ENCODE results near the gene EFEMP2. TPM values are rescaled to one million over a fixed set of nuclear protein-coding genes. Genes with fewer than 3 reads are reported as not detected.

EFEMP2 gene
- total RNA-seq, 5 donors from 2014 or later (not counting 1 experiment from before 2014, with no cell fraction given) = 7.0 to 14.1 (median 10.2) TPM

GRCh38 chr11:65879617-65880016 lies 7.0 kb upstream of the EFEMP2 start, which contains the start of gene CTSW:
CTSW (plus strand) TSS chr11:65879837; CDS start chr11:65879855, 18 bp downstream.
- H3K27ac Mint-ChIP-seq = peak within 1 kb of the TSS; percentile 90 to 92
- Histone ChIP-seq H3K27ac (ENCODE audit: low read length) (peak within 1 kb of the TSS; percentile 63), H3K4me1 (ENCODE audit: control insufficient read depth in 1 of 2, extremely low read depth in 1 of 2, insufficient read depth in 2 of 2, low read length in 2 of 2) (peaks cover 6 to 57% of the 10 kb centered on the region in 2 experiments), H3K9me3 (no peaks in the 10 kb centered on the region), H3K4me3 (ENCODE audit: control insufficient read depth in 1 of 2, extremely low read depth in 1 of 2, low read length in 1 of 2) (peak within 1 kb of the TSS in 1 of 2 donors; percentile 61), H3K27me3 (replicated peaks in 1 of 2; ENCODE audit: control insufficient read depth in 2 of 2, extremely low read depth in 1 of 2, insufficient read depth in 2 of 2, low read length in 1 of 2) (no peaks in the 10 kb centered on the region), H3K36me3 (ENCODE audit: control insufficient read depth in 2 of 2, extremely low read depth in 1 of 2, insufficient read depth in 1 of 2, low read length in 1 of 2) (peaks cover 11 to 27% of the 10 kb centered on the region in 2 donors)
- peaks cover 3% of the 10 kb centered on the region for H3K36me3 Mint-ChIP-seq
- WGBS (ENCODE audit: insufficient coverage) = 0% methylated on average over 5 of the region's 7 CpGs
- H3K4me3 Mint-ChIP-seq = peak within 1 kb of the TSS; percentile 64 to 78 (median 77)
- DNase-seq (peak in 17 of 35 experiments; percentile 19 to 67 (median 41)), ATAC-seq (replicated peaks in 1 of 4) (peak; percentile 69 to 79 (median 72))
- CTCF ChIA-PET = no interaction called here
- peaks cover 30 to 51% (median 39%) of the 10 kb centered on the region in 3 donors for H3K4me1 Mint-ChIP-seq
- POLR2A ChIA-PET = interaction anchor here in 1 of 2 donors (0.6 kb wide), 1 partner anchor 313 kb away, joined by 6 read pairs; no protein-coding TSS in a partner anchor
- H3K9me3 Mint-ChIP-seq = no peaks in the 10 kb centered on the region
- no peaks in the 10 kb centered on the region for H3K27me3 Mint-ChIP-seq

- Histone ChIP-seq H3K4me1 (ENCODE audit: control insufficient read depth in 1 of 2, extremely low read depth in 1 of 2, insufficient read depth in 2 of 2, low read length in 2 of 2) (peaks cover 5 to 51% of the 10 kb centered on the region in 2 experiments), H3K9me3 (no peaks in the 10 kb centered on the region), H3K27ac (ENCODE audit: low read length) (peak overlapping the region; percentile 92), H3K36me3 (ENCODE audit: control insufficient read depth in 2 of 2, extremely low read depth in 1 of 2, insufficient read depth in 1 of 2, low read length in 1 of 2) (no peaks in the 10 kb centered on the region), H3K27me3 (replicated peaks in 1 of 2; ENCODE audit: control insufficient read depth in 2 of 2, extremely low read depth in 1 of 2, insufficient read depth in 2 of 2, low read length in 1 of 2) (peaks cover 0 to 7% of the 10 kb centered on the region in 2 experiments), H3K4me3 (ENCODE audit: control insufficient read depth in 1 of 2, extremely low read depth in 1 of 2, low read length in 1 of 2) (peak overlapping the region; percentile 67 to 77)
- Mint-ChIP-seq H3K9me3 (no peaks in the 10 kb centered on the region), H3K4me3 (peak overlapping the region; percentile 80 to 91 (median 87)), H3K27ac (peak overlapping the region; percentile 61 to 89), H3K4me1 (peaks cover 14 to 38% (median 21%) of the 10 kb centered on the region in 3 donors), H3K27me3 (no peaks in the 10 kb centered on the region), H3K36me3 (no peaks in the 10 kb centered on the region)
- POLR2A ChIA-PET = interaction anchor here in 1 of 2 donors (0.6 kb wide), 1 partner anchor 17 kb away, joined by 3 read pairs; the partner anchor contains the start of gene CCDC85B
- 1% methylated on average over 36 of the region's 54 CpGs for WGBS (ENCODE audit: insufficient coverage)
- ATAC-seq (replicated peaks in 1 of 4) (peak; percentile 87 to 95 (median 93)), DNase-seq (peak; percentile 86 to 99 (median 93))
- CTCF ChIA-PET = interaction anchor here in 1 of 2 donors (1.5 to 2.3 kb wide), 3 partner anchors 12 to 16 kb away, joined by 8 to 30 read pairs (median 11); partner anchors contain the start of genes CCDC85B, FIBP and MUS81
These were observed 937 bp upstream of the EFEMP2 start for GRCh38 chr11:65873318-65874156.

- H3K4me3 ChIP-seq (ENCODE audit: control insufficient read depth in 1 of 2, extremely low read depth in 1 of 2, low read length in 1 of 2) = no peak overlapping the region
- WGBS (ENCODE audit: insufficient coverage) = 94% methylated on average over 20 of the region's 26 CpGs
- H3K4me1 Mint-ChIP-seq = peaks cover 16 to 28% (median 18%) of the 10 kb centered on the region in 3 donors
- H3K9me3 Mint-ChIP-seq = no peaks in the 10 kb centered on the region
- POLR2A ChIA-PET = interaction anchor here (0.6 to 1.3 kb wide), 3 partner anchors 11 to 139 kb away, joined by 4 to 7 read pairs (median 4); partner anchors contain the start of gene SART1 (in 1 of the 2)
- no peaks in the 10 kb centered on the region for H3K36me3 Mint-ChIP-seq
- peaks cover 5 to 39% of the 10 kb centered on the region in 2 experiments for H3K4me1 ChIP-seq (ENCODE audit: control insufficient read depth in 1 of 2, extremely low read depth in 1 of 2, insufficient read depth in 2 of 2, low read length in 2 of 2)
- CTCF ChIA-PET = interaction anchor here (0.5 to 1.4 kb wide), 3 partner anchors 12 to 119 kb away, joined by 3 to 12 read pairs (median 3); partner anchors contain the start of gene MUS81 (in 1 of the 2)
- H3K27me3 ChIP-seq (replicated peaks in 1 of 2; ENCODE audit: control insufficient read depth in 2 of 2, extremely low read depth in 1 of 2, insufficient read depth in 2 of 2, low read length in 1 of 2) = peaks cover 0 to 7% of the 10 kb centered on the region in 2 experiments
- H3K4me3 Mint-ChIP-seq = peak overlapping the region; percentile 34 to 57 (median 49)
- H3K27ac Mint-ChIP-seq = peak overlapping the region in 1 of 2 donors; percentile 61
- no peaks in the 10 kb centered on the region for H3K9me3 ChIP-seq
- ATAC-seq (replicated peaks in 1 of 4) (no peak), DNase-seq (no peak)
- H3K27me3 Mint-ChIP-seq = no peaks in the 10 kb centered on the region
- peaks cover 0 to 4% of the 10 kb centered on the region in 2 donors for H3K36me3 ChIP-seq (ENCODE audit: control insufficient read depth in 2 of 2, extremely low read depth in 1 of 2, insufficient read depth in 1 of 2, low read length in 1 of 2)
- no peak overlapping the region for H3K27ac ChIP-seq (ENCODE audit: low read length)
These were observed 620 bp downstream of the EFEMP2 start for GRCh38 chr11:65871811-65872548.

- 64% methylated on average over 16 of the region's 24 CpGs for WGBS (ENCODE audit: insufficient coverage)
- H3K27ac Mint-ChIP-seq = peak overlapping the region; percentile 46 to 61
- H3K4me1 Mint-ChIP-seq = peaks cover 16 to 28% (median 20%) of the 10 kb centered on the region in 3 donors
- no peaks in the 10 kb centered on the region for H3K9me3 ChIP-seq
- peaks cover 1 to 14% of the 10 kb centered on the region in 2 donors for H3K36me3 ChIP-seq (ENCODE audit: control insufficient read depth in 2 of 2, extremely low read depth in 1 of 2, insufficient read depth in 1 of 2, low read length in 1 of 2)
- no peak for ATAC-seq (replicated peaks in 1 of 4)
- ChIA-PET POLR2A (interaction anchor here in 1 of 2 donors (0.6 to 1.3 kb wide), 2 partner anchors 91 to 140 kb away, joined by 4 to 7 read pairs; partner anchors contain the start of gene SART1), CTCF (interaction anchor here (0.5 to 1.4 kb wide), 4 partner anchors 11 to 1095 kb away, joined by 3 to 12 read pairs (median 3); partner anchors contain the start of gene MUS81 (in 1 of the 2))
- H3K36me3 Mint-ChIP-seq = no peaks in the 10 kb centered on the region
- DNase-seq = no peak
- H3K9me3 Mint-ChIP-seq = no peaks in the 10 kb centered on the region
- H3K27me3 Mint-ChIP-seq = no peaks in the 10 kb centered on the region
- H3K4me3 Mint-ChIP-seq = peak overlapping the region; percentile 9 to 49 (median 13)
- peaks cover 0 to 7% of the 10 kb centered on the region in 2 experiments for H3K27me3 ChIP-seq (replicated peaks in 1 of 2; ENCODE audit: control insufficient read depth in 2 of 2, extremely low read depth in 1 of 2, insufficient read depth in 2 of 2, low read length in 1 of 2)
- no peak overlapping the region for H3K27ac ChIP-seq (ENCODE audit: low read length)
- peaks cover 5 to 39% of the 10 kb centered on the region in 2 experiments for H3K4me1 ChIP-seq (ENCODE audit: control insufficient read depth in 1 of 2, extremely low read depth in 1 of 2, insufficient read depth in 2 of 2, low read length in 2 of 2)
- H3K4me3 ChIP-seq (ENCODE audit: control insufficient read depth in 1 of 2, extremely low read depth in 1 of 2, low read length in 1 of 2) = no peak overlapping the region
These were observed 1.6 kb downstream of the EFEMP2 start for GRCh38 chr11:65870706-65871681.

DNA sequence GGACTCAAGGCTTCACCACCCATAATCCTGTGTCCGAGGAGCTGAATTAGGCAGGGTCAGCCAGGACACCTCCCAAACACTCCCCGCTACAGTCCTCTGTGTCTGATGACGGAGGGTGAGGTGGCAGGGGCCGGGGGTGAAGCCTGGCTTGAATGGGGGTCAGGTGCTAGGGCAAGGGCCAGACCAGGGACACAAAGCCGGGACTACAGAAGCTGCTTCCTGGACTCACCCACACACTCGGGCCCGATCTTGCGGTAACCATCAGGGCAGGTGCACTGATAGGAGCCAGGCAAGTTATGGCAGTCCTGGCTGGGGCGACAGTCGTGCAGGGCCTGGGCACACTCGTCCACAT lies 2.3 kb downstream of the EFEMP2 start:
- no peak overlapping the region for H3K27ac ChIP-seq (ENCODE audit: low read length)
- ATAC-seq (replicated peaks in 1 of 4) (no peak), DNase-seq (no peak)
- H3K27me3 ChIP-seq (replicated peaks in 1 of 2; ENCODE audit: control insufficient read depth in 2 of 2, extremely low read depth in 1 of 2, insufficient read depth in 2 of 2, low read length in 1 of 2) = peaks cover 0 to 7% of the 10 kb centered on the region in 2 experiments
- peaks cover 5 to 39% of the 10 kb centered on the region in 2 experiments for H3K4me1 ChIP-seq (ENCODE audit: control insufficient read depth in 1 of 2, extremely low read depth in 1 of 2, insufficient read depth in 2 of 2, low read length in 2 of 2)
- ChIA-PET POLR2A (no interaction called here), CTCF (interaction anchor here (1.4 to 1.8 kb wide), 2 partner anchors 10 to 11 kb away, joined by 3 to 5 read pairs; partner anchors contain the start of gene MUS81 (in 1 of the 2))
- H3K9me3 ChIP-seq = no peaks in the 10 kb centered on the region
- Mint-ChIP-seq H3K36me3 (peaks cover 1% of the 10 kb centered on the region), H3K9me3 (no peaks in the 10 kb centered on the region), H3K4me1 (peaks cover 16 to 28% (median 20%) of the 10 kb centered on the region in 3 donors), H3K27ac (peak overlapping the region; percentile 46 to 52), H3K27me3 (no peaks in the 10 kb centered on the region), H3K4me3 (no peak overlapping the region)
- WGBS (ENCODE audit: insufficient coverage) = 59% methylated on average over 7 of the region's 11 CpGs
- peaks cover 8 to 20% of the 10 kb centered on the region in 2 donors for H3K36me3 ChIP-seq (ENCODE audit: control insufficient read depth in 2 of 2, extremely low read depth in 1 of 2, insufficient read depth in 1 of 2, low read length in 1 of 2)
- H3K4me3 ChIP-seq (ENCODE audit: control insufficient read depth in 1 of 2, extremely low read depth in 1 of 2, low read length in 1 of 2) = no peak overlapping the region
